HG03060 (cell line): ENCODE measurements around the gene MOG.

Source experiments
- ATAC-seq: cut with Tn5 transposase; IDR thresholded peaks from one replicate; pipeline ENCODE4 v1.9.1; 2021; ENCODE audit warnings: low read depth, moderate number of reproducible peaks; ENCODE audit not compliant: unreplicated experiment

The MOG gene

GRCh38 chr6:29674008-29674407 lies 17.1 kb downstream of the MOG start:
- ATAC-seq, result no peak

GRCh38 chr6:29675561-29675960 lies 18.7 kb downstream of the MOG start:
- no peak for ATAC-seq

GRCh38 chr6:29676981-29677601 lies 20.2 kb downstream of the MOG start:
- no peak for ATAC-seq

- no peak for ATAC-seq
These were observed 21.2 kb downstream of the MOG start for GRCh38 chr6:29678114-29678513.

- no peak for ATAC-seq
These were observed 23.1 kb downstream of the MOG start for GRCh38 chr6:29679962-29680361.

- no peak for ATAC-seq
These were observed 23.5 kb downstream of the MOG start for GRCh38 chr6:29680416-29680815.

GRCh38 chr6:29680904-29681303 lies 24.0 kb downstream of the MOG start, which contains the start of gene ZFP57:
Gene ZFP57 (minus strand): TSS chr6:29681152. CDS start chr6:29677003, 4,149 bp downstream.
- ATAC-seq, result no peak

- no peak for ATAC-seq
These were observed 24.9 kb downstream of the MOG start for GRCh38 chr6:29681811-29682210.

GRCh38 chr6:29685718-29686326 lies 28.9 kb downstream of the MOG start:
- ATAC-seq, result no peak

- ATAC-seq, result no peak
These were observed 37.7 kb downstream of the MOG start for GRCh38 chr6:29694637-29695036.

GRCh38 chr6:29696147-29697125 lies 39.5 kb downstream of the MOG start:
- ATAC-seq, result no peak

- ATAC-seq, result no peak
These were observed 45.7 kb downstream of the MOG start for GRCh38 chr6:29702519-29703103.

GRCh38 chr6:29705389-29706231 lies 48.7 kb downstream of the MOG start:
- no peak for ATAC-seq

- ATAC-seq, result no peak
These were observed 51.7 kb downstream of the MOG start for GRCh38 chr6:29708432-29709179.

- ATAC-seq, result no peak
These were observed 52.3 kb downstream of the MOG start for GRCh38 chr6:29709188-29709587.

- no peak for ATAC-seq
These were observed 53.5 kb downstream of the MOG start for GRCh38 chr6:29710281-29710941.

GRCh38 chr6:29720863-29721262 lies 64.0 kb downstream of the MOG start:
- ATAC-seq, result no peak
